C4-2B (cell line): Measurements from ENCODE around the gene SCAMP4.

Source experiments
- CTCF ChIP-seq: fragments of 450-650 bp; conservative IDR thresholded peaks from 2 replicates; pipeline ENCODE4 v1.5.1; 2017; ENCODE audit warnings: mild to moderate bottlenecking
- ZFX ChIP-seq: fragments of 450-650 bp; IDR thresholded peaks from 2 replicates; pipeline ENCODE4 v1.6.1; 2017

GRCh38 chr19:1920644-1921043 lies 15.4 kb downstream of the SCAMP4 start:
- TF ChIP-seq CTCF (no peak), ZFX (no peak)
